Mesodermal cell (in vitro differentiated cells): ENCODE measurements around the gene FBXL14.

ENCODE experiments used
- H3K27ac ChIP-seq: 2 replicates; pipeline ENCODE4 v1.7.0; 2013; ENCODE audit warnings: mild to moderate bottlenecking, low read depth, low read length, moderate library complexity; ENCODE audit not compliant: severe bottlenecking
- H3K36me3 ChIP-seq: 2 replicates; pipeline ENCODE4 v1.7.1; 2013; ENCODE audit warnings: mild to moderate bottlenecking, low read length, moderate library complexity; ENCODE audit not compliant: control insufficient read depth, insufficient read depth
- H3K4me1 ChIP-seq: one replicate; pipeline ENCODE4 v1.7.1; 2013; ENCODE audit warnings: mild to moderate bottlenecking, low read length; ENCODE audit not compliant: insufficient read depth, control insufficient read depth, poor library complexity, severe bottlenecking
- H3K4me3 ChIP-seq: 2 replicates; pipeline ENCODE4 v1.7.0; 2013; ENCODE audit warnings: low read length, control low read depth, mild to moderate bottlenecking; ENCODE audit not compliant: insufficient read depth, poor library complexity, severe bottlenecking; ENCODE audit errors: extremely low read depth
- H3K9me3 ChIP-seq: 2 replicates; pipeline ENCODE4 v1.7.1; 2013; ENCODE audit warnings: mild to moderate bottlenecking, low read length, moderate library complexity; ENCODE audit not compliant: control insufficient read depth
- WGBS, 2 experiments: methylation state at CpG; one replicate each; pipeline ENCODE4 v1.1.5; 2013; ENCODE audit warnings: missing lambda C conversion rate in 2 of 2; ENCODE audit not compliant: insufficient coverage in 2 of 2; 5-methylcytosine and 5-hydroxymethylcytosine counted together

The FBXL14 gene

GRCh38 chr12:1523046-1523445 lies 71.3 kb downstream of the FBXL14 start:
- H3K4me1 ChIP-seq = peaks cover 42% of the 10 kb centered on the region
- H3K4me3 ChIP-seq = no peak overlapping the region
- H3K9me3 ChIP-seq = no peaks in the 10 kb centered on the region
- peak overlapping the region; percentile 64 for H3K27ac ChIP-seq
- no peaks in the 10 kb centered on the region for H3K36me3 ChIP-seq
- WGBS, 2 experiments = 90 to 92% methylated on average over 8 of the region's 8 CpGs

- Histone ChIP-seq H3K4me1 (peaks cover 34% of the 10 kb centered on the region), H3K27ac (no peak overlapping the region), H3K4me3 (no peak overlapping the region), H3K36me3 (no peaks in the 10 kb centered on the region), H3K9me3 (no peaks in the 10 kb centered on the region)
- 81 to 83% methylated on average over 3 to 4 of the region's 5 CpGs for WGBS, 2 experiments
Measured at GRCh38 chr12:1519642-1520041, 74.7 kb downstream of the FBXL14 start.

- Histone ChIP-seq H3K36me3 (no peaks in the 10 kb centered on the region), H3K9me3 (no peaks in the 10 kb centered on the region), H3K27ac (no peak overlapping the region), H3K4me3 (no peak overlapping the region), H3K4me1 (peaks cover 30% of the 10 kb centered on the region)
- 76 to 86% methylated on average over 19 to 27 of the region's 29 CpGs for WGBS, 2 experiments
Measured at GRCh38 chr12:1518591-1519516, 75.5 kb downstream of the FBXL14 start.

- Histone ChIP-seq H3K36me3 (no peaks in the 10 kb centered on the region), H3K27ac (no peak overlapping the region), H3K4me3 (no peak overlapping the region), H3K9me3 (no peaks in the 10 kb centered on the region), H3K4me1 (peaks cover 22% of the 10 kb centered on the region)
- 86 to 100% methylated on average over 2 of the region's 8 CpGs for WGBS, 2 experiments
Measured at GRCh38 chr12:1517734-1518525, 76.5 kb downstream of the FBXL14 start.

- no peak overlapping the region for H3K27ac ChIP-seq
- H3K36me3 ChIP-seq = no peaks in the 10 kb centered on the region
- no CpG with 5 or more reads among the region's 2 CpGs for WGBS, 2 experiments
- H3K9me3 ChIP-seq = no peaks in the 10 kb centered on the region
- H3K4me1 ChIP-seq = peaks cover 20% of the 10 kb centered on the region
- no peak overlapping the region for H3K4me3 ChIP-seq
Measured at GRCh38 chr12:1517007-1517406, 77.4 kb downstream of the FBXL14 start.
